Measurements from ENCODE around the gene MRAS. TPM values are rescaled to one million over a fixed set of nuclear protein-coding genes. Genes with fewer than 3 reads are reported as not detected.

Gene MRAS
- total and polyA plus RNA-seq, 2 of the 4 experiments (the other 2 are of a cell fraction) = 59.3 to 60.6 TPM

GRCh38 chr3:138355071-138355470, 6.7 kb downstream of the MRAS start:
- ATAC-seq (ENCODE audit: low read depth) (no peak), DNase-seq (no peak)
- H3K9me3 ChIP-seq (ENCODE audit: control insufficient read depth, insufficient read depth, low read length) = no peaks in the 10 kb centered on the region
- no peak overlapping the region for H3K56ac ChIP-seq (ENCODE audit: extremely low read depth, insufficient read depth, low read length)
- H2BK5ac ChIP-seq (ENCODE audit: low read depth, low read length, poor library complexity, severe bottlenecking) = no peak overlapping the region
- peaks cover 19% of the 10 kb centered on the region; the same call in 1 of the 2 replicates for H4K20me1 ChIP-seq (ENCODE audit: insufficient read depth, low read length)
- H3K36me3 ChIP-seq (ENCODE audit: control insufficient read depth, insufficient read depth, low read length) = peaks cover 2% of the 10 kb centered on the region
- no peak overlapping the region for H4K91ac ChIP-seq (ENCODE audit: insufficient read depth, low read depth, low read length)
- H2BK20ac ChIP-seq (ENCODE audit: low read depth, low read length) = no peak overlapping the region
- peaks cover 14% of the 10 kb centered on the region for H3K9me1 ChIP-seq (ENCODE audit: insufficient read depth, low read length)
- no TSS peak for BruUV-seq (replicated peaks)
- H3K9ac ChIP-seq (ENCODE audit: low read depth, low read length) = no peak overlapping the region
- no peak overlapping the region for H2AK9ac ChIP-seq (replicated peaks; ENCODE audit: low read depth, low read length, poor library complexity)
- H4K5ac ChIP-seq (ENCODE audit: low read depth, low read length) = no peak overlapping the region
- no peak overlapping the region for H2AFZ ChIP-seq (replicated peaks; ENCODE audit: low read length, poor library complexity)
- in situ Hi-C loops (cut with MboI; ENCODE audit: low sequenced_read_pairs) (no loop called here), dilution Hi-C loops (cut with HindIII; ENCODE audit: low sequenced_read_pairs, unreplicated experiment) (no loop called here), intact Hi-C loops (cut with micrococcal nuclease) (no loop called here)
- H3K4me1 ChIP-seq (ENCODE audit: control insufficient read depth, insufficient read depth, low read length) = peaks cover 11% of the 10 kb centered on the region; the same call in 1 of the 2 replicates
- no peak overlapping the region for H2BK15ac ChIP-seq (ENCODE audit: low read depth, low read length)
- WGBS, 2 experiments (ENCODE audit: extremely low coverage in 2 of 2, insufficient read length in 1 of 2) = no CpG with 5 or more reads among the region's 3 CpGs
- H3K27ac ChIP-seq (ENCODE audit: insufficient read depth, low read length) = no peak overlapping the region
- ChIA-PET CTCF (no interaction called here), POLR2A (ENCODE audit: unreplicated experiment) (no interaction called here)
- H3K79me1 ChIP-seq (ENCODE audit: low read depth in 1 of 2, low read length in 2 of 2) = peaks cover 8 to 63% of the 10 kb centered on the region in 2 experiments
- no peak overlapping the region for H2AK5ac ChIP-seq (ENCODE audit: low read depth, low read length)
- no peak overlapping the region for H3K4me3 ChIP-seq (ENCODE audit: insufficient read depth, low read depth, low read length)
- H2BK120ac ChIP-seq (ENCODE audit: low read depth, low read length) = no peak overlapping the region
- H3K14ac ChIP-seq (replicated peaks; ENCODE audit: low read depth, low read length) = no peak overlapping the region
- H3K23ac ChIP-seq (ENCODE audit: low read depth, low read length) = no peak overlapping the region
- no peak overlapping the region for H4K8ac ChIP-seq (ENCODE audit: low read depth in 2 of 2, low read length in 2 of 2)
- H3K27me3 ChIP-seq (ENCODE audit: control insufficient read depth, insufficient read depth, low read length) = no peaks in the 10 kb centered on the region
- no peak overlapping the region for H3K4me2 ChIP-seq (ENCODE audit: low read depth, low read length)
- no peak overlapping the region for H3K18ac ChIP-seq (ENCODE audit: low read depth, low read length)
- H3K4ac ChIP-seq (ENCODE audit: low read depth, low read length) = no peak overlapping the region
- TF ChIP-seq CEBPB (IDR thresholded peaks at IDR 0.05; ENCODE audit: low read depth, low read length) (no peak), RFX5 (IDR thresholded peaks at IDR 0.05; ENCODE audit: low read depth, low read length) (no peak), MAFK (IDR thresholded peaks at IDR 0.05; ENCODE audit: low read depth, low read length) (no peak), CHD1 (IDR thresholded peaks at IDR 0.05; ENCODE audit: low read depth, low read length) (no peak), USF2 (IDR thresholded peaks at IDR 0.05; ENCODE audit: low read depth, low read length) (no peak), POLR2A (IDR thresholded peaks at IDR 0.05; ENCODE audit: low read depth, low read length) (no peak), MAZ (IDR thresholded peaks at IDR 0.05; ENCODE audit: borderline replicate concordance, low read depth, low read length) (no peak), NFE2L2 (IDR thresholded peaks at IDR 0.05; ENCODE audit: low read depth, low read length) (no peak), RAD21 (IDR thresholded peaks at IDR 0.05; ENCODE audit: low read length) (no peak), BHLHE40 (IDR thresholded peaks at IDR 0.05; ENCODE audit: low read depth, low read length) (no peak), FOS (IDR thresholded peaks at IDR 0.05; ENCODE audit: low read depth, low read length) (no peak), RCOR1 (IDR thresholded peaks at IDR 0.05; ENCODE audit: insufficient replicate concordance, low read length) (no peak), MXI1 (IDR thresholded peaks at IDR 0.05; ENCODE audit: borderline replicate concordance, low read depth, low read length) (no peak), SMC3 (IDR thresholded peaks at IDR 0.05; ENCODE audit: low read depth, low read length) (no peak)
- TF ChIP-seq, protein P1, sequence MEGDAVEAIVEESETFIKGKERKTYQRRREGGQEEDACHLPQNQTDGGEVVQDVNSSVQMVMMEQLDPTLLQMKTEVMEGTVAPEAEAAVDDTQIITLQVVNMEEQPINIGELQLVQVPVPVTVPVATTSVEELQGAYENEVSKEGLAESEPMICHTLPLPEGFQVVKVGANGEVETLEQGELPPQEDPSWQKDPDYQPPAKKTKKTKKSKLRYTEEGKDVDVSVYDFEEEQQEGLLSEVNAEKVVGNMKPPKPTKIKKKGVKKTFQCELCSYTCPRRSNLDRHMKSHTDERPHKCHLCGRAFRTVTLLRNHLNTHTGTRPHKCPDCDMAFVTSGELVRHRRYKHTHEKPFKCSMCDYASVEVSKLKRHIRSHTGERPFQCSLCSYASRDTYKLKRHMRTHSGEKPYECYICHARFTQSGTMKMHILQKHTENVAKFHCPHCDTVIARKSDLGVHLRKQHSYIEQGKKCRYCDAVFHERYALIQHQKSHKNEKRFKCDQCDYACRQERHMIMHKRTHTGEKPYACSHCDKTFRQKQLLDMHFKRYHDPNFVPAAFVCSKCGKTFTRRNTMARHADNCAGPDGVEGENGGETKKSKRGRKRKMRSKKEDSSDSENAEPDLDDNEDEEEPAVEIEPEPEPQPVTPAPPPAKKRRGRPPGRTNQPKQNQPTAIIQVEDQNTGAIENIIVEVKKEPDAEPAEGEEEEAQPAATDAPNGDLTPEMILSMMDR (conservative IDR thresholded peaks at IDR 0.05; ENCODE audit: low read depth, low read length) = no peak
- TF ChIP-seq, protein P2, sequence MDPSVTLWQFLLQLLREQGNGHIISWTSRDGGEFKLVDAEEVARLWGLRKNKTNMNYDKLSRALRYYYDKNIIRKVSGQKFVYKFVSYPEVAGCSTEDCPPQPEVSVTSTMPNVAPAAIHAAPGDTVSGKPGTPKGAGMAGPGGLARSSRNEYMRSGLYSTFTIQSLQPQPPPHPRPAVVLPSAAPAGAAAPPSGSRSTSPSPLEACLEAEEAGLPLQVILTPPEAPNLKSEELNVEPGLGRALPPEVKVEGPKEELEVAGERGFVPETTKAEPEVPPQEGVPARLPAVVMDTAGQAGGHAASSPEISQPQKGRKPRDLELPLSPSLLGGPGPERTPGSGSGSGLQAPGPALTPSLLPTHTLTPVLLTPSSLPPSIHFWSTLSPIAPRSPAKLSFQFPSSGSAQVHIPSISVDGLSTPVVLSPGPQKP (IDR thresholded peaks at IDR 0.05; ENCODE audit: borderline replicate concordance, low read depth, low read length) = no peak
